NCI-H446 (cell line): ENCODE data around the gene ABCA10.
"Not testable (repeated sequence)": the region's sequence is repeated elsewhere in the genome, so short reads cannot be mapped to it uniquely, and the experiment has no call there.

Experiments
- DNase-seq, 2 experiments: peaks; one replicate each; lab custom pipeline; 2025; lab: John Stamatoyannopoulos, UW

The ABCA10 gene

GRCh38 chr17:69228576-69228975 lies at the start of gene ABCA10:
ABCA10 (minus strand) TSS chr17:69228824; CDS start chr17:69225358, 3,466 bp downstream.
- DNase-seq, result no peak

- not testable (repeated sequence) for DNase-seq
Measured at GRCh38 chr17:69276279-69276678, 47.7 kb upstream of the ABCA10 start.

GRCh38 chr17:69275751-69276150 lies 47.1 kb upstream of the ABCA10 start:
- no peak for DNase-seq

GRCh38 chr17:69271023-69271422 lies 42.4 kb upstream of the ABCA10 start:
- DNase-seq, result no peak

- peak in 1 of 2 experiments; percentile 6 for DNase-seq
Measured at GRCh38 chr17:69269131-69269998, 40.7 kb upstream of the ABCA10 start.

- DNase-seq, result no peak
Measured at GRCh38 chr17:69268543-69269014, 40.0 kb upstream of the ABCA10 start.

GRCh38 chr17:69267219-69267618 lies 38.6 kb upstream of the ABCA10 start:
- no peak for DNase-seq

GRCh38 chr17:69265873-69266272 lies 37.2 kb upstream of the ABCA10 start:
- no peak for DNase-seq

DNA sequence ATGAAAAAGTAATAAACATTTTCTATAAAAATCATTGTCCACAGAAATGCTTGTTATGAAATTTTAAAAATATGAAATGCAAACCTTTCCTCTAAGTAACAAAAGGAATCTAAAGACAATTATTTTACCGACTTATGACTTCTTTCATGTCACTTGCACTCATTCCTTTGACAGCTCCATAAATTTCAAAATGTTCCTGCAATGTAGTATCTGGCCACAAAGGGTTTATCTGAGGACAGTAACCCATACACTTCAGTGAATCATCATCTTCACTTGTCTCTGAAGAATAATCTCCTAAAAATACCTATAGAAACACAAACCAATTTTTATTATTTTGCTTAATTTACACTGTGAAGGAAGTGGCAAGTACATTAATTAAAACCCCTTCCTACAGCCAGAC lies 25.6 kb upstream of the ABCA10 start:
- no peak for DNase-seq

- DNase-seq, result no peak
Measured at GRCh38 chr17:69250641-69251040, 22.0 kb upstream of the ABCA10 start.

DNA sequence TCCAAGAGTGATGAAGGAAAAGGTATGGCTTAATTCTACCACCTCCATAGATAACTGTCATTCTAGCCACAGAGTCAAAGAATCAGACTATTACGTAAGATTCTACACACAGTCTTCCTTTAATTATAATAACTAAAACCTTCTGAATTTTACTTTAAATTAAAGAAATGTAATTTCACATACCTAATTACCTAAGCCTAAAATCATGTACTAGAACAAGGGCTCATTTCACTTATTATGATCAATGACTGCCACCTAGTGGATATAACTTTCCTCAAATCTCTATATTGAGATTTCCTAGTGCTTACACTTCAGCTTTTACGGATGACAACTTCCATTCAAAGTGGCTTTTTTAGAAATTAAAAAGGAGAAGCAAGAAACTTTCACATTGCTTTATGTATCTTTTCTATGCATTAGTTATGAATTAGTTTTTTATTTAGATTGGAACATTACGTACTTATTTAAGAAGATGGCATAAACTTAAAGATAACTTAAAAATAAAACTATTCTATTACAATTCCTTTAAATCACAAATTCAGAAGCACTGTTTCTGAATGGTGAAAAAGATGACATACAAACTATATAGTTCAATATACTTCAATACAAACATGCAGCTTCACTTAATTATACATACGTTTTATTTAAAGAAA lies 18.2 kb upstream of the ABCA10 start:
- DNase-seq, result peak; percentile 3 to 32

- DNase-seq, result no peak
Measured at GRCh38 chr17:69246202-69246601, 17.6 kb upstream of the ABCA10 start.

- DNase-seq, result no peak
Measured at GRCh38 chr17:69245617-69246016, 17.0 kb upstream of the ABCA10 start.

- DNase-seq, result no peak
Measured at GRCh38 chr17:69239611-69240600, 11.3 kb upstream of the ABCA10 start.

DNA sequence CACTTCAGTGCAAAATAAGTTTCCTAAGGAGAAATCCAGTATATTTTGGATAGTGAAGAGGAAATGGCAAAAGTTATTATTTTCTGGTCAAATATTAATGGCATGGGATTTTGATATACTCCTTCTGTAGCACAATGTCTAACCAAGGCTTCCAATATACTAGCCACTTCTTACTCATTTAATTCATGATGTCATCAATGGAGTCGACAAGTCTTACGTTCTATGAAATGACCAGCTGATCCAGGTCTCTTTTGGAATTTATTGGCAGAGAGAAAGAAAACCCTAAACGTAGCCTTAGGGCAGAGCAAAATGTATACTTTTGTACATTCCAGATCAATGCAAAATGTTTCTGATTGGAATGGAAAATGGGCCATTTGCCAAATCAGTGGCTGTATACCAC lies 8.3 kb upstream of the ABCA10 start:
- DNase-seq, result no peak

DNA sequence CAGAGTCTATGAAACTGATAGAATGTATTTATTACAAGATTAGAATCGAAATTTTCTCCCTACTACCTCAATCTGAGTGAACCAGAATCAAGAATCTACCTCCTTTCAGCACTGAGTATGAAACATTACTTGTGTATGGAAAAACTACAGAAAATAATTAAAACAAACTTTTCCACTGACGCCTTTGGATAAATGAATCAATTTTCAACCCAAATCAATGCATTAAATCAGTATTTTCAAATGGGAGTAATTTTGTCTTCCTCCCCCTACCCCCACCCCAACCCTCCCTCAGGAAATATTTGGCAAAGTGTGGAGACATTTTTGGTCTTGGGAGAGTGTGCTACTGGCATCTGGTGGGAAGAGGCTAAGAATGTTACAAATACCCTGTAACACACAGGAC lies 7.8 kb upstream of the ABCA10 start:
- no peak for DNase-seq

- DNase-seq, result peak; percentile 48 to 76
Measured at GRCh38 chr17:69235338-69236058, 6.9 kb upstream of the ABCA10 start.

DNA sequence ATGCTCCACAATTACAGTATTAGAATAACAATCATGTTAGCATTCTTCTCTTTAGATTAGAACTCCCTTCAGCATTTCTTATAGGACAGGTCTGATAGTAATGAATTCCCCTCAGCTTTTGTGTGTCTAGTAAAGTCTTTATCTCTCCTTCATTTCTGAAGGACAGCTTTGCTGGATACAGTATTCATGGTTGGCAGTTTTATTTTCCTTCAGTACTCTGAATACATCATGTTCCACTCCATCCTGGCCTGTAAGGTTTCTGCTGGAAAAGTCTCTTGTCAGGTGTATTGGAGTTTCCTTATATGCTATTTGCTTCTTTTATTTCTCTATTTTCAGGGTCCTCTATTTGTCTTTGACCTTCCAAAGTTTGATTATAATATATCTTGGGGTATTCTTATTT lies 4.0 kb upstream of the ABCA10 start:
- DNase-seq, result no peak

GRCh38 chr17:69231521-69231920 lies 2.9 kb upstream of the ABCA10 start:
- no peak for DNase-seq

GRCh38 chr17:69230939-69231338 lies 2.3 kb upstream of the ABCA10 start:
- DNase-seq, result no peak

DNA sequence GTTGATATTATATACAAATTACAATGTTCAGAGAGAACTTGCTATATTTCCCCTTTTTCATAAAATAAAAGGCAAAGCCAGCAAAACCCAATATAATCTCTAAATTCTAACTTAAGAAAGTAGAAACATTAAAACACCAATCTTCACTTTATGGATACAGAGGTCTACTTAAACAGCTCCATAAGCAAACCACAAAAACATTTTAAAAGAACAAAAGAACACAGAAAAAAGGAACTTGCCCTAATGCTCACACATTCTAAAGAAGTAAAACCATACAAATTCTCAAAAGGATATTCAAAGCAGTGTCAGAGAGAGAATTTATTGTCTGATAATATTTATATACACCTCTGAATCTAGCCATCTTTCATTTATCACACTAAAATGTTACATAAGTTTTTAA lies 606 bp downstream of the ABCA10 start:
- no peak for DNase-seq
